ENCODE results near the gene SNRNP48. TPM values are rescaled to one million over a fixed set of nuclear protein-coding genes. Genes with fewer than 3 reads are reported as not detected.

The SNRNP48 gene
- total and polyA plus RNA-seq, 2 experiments from 2014 or later = 7.6 to 14.6 TPM

- 0% methylated on average over 2 of the region's 2 CpGs for WGBS (ENCODE audit: low lambda C conversion rate, missing lambda C conversion rate)
Measured at GRCh38 chr6:7578516-7578915, 11.5 kb upstream of the SNRNP48 start.

GRCh38 chr6:7578931-7579330 lies 11.1 kb upstream of the SNRNP48 start:
- H3K79me2 ChIP-seq = no peaks in the 10 kb centered on the region
- H3K4me3 ChIP-seq = no peak overlapping the region
- H3K27me3 ChIP-seq = no peaks in the 10 kb centered on the region
- WGBS (ENCODE audit: low lambda C conversion rate, missing lambda C conversion rate) = 95% methylated on average over 2 of the region's 2 CpGs
- peaks cover 9% of the 10 kb centered on the region for H3K36me3 ChIP-seq (replicated peaks; ENCODE audit: insufficient read depth, low read depth)
- H3K9me3 ChIP-seq (ENCODE audit: low read depth) = no peaks in the 10 kb centered on the region
- no peak overlapping the region for H3K4me2 ChIP-seq
- no peaks in the 10 kb centered on the region for H3K4me1 ChIP-seq (ENCODE audit: insufficient read depth)
- H3K9me2 ChIP-seq (replicated peaks; ENCODE audit: insufficient read depth) = no peaks in the 10 kb centered on the region
- TF ChIP-seq EZH2 (IDR thresholded peaks at IDR 0.05; ENCODE audit: borderline replicate concordance) = no peak
- H4K20me1 ChIP-seq (ENCODE audit: insufficient read depth, poor library complexity, severe bottlenecking) = no peaks in the 10 kb centered on the region
- H3K27ac ChIP-seq = no peak overlapping the region
- no peak overlapping the region for H2AFZ ChIP-seq
- DNase-seq (ENCODE audit: low spot score) = no peak

More at GRCh38 chr6:7578516-7578915, 11.5 kb upstream of the SNRNP48 start:
- DNase-seq (ENCODE audit: low spot score) = no peak
- no peaks in the 10 kb centered on the region for H3K27me3 ChIP-seq
- H3K4me1 ChIP-seq (ENCODE audit: insufficient read depth) = no peaks in the 10 kb centered on the region
- no peaks in the 10 kb centered on the region for H3K9me2 ChIP-seq (replicated peaks; ENCODE audit: insufficient read depth)
- no peak for TF ChIP-seq CTCF (IDR thresholded peaks at IDR 0.05; ENCODE audit: poor library complexity)
- TF ChIP-seq EZH2 (IDR thresholded peaks at IDR 0.05; ENCODE audit: borderline replicate concordance) = no peak
- no peak for TF ChIP-seq EZH2phosphoT487 (IDR thresholded peaks at IDR 0.05; ENCODE audit: low read depth, severe bottlenecking, unreplicated experiment)
- H3K9me3 ChIP-seq (ENCODE audit: low read depth) = no peaks in the 10 kb centered on the region
- H3K36me3 ChIP-seq (replicated peaks; ENCODE audit: insufficient read depth, low read depth) = peaks cover 9% of the 10 kb centered on the region
- no peak overlapping the region for H2AFZ ChIP-seq
- no peaks in the 10 kb centered on the region for H3K79me2 ChIP-seq
- no peaks in the 10 kb centered on the region for H4K20me1 ChIP-seq (ENCODE audit: insufficient read depth, poor library complexity, severe bottlenecking)
- no peak overlapping the region for H3K4me3 ChIP-seq
- no peak overlapping the region for H3K27ac ChIP-seq
- H3K4me2 ChIP-seq = no peak overlapping the region

- Histone ChIP-seq H3K9me3 (ENCODE audit: low read depth) (no peaks in the 10 kb centered on the region), H3K79me2 (no peaks in the 10 kb centered on the region), H3K27me3 (no peaks in the 10 kb centered on the region), H3K4me1 (ENCODE audit: insufficient read depth) (no peaks in the 10 kb centered on the region), H3K4me3 (no peak overlapping the region), H3K9me2 (replicated peaks; ENCODE audit: insufficient read depth) (no peaks in the 10 kb centered on the region), H3K36me3 (replicated peaks; ENCODE audit: insufficient read depth, low read depth) (peaks cover 9% of the 10 kb centered on the region), H2AFZ (no peak overlapping the region), H4K20me1 (ENCODE audit: insufficient read depth, poor library complexity, severe bottlenecking) (no peaks in the 10 kb centered on the region), H3K27ac (no peak overlapping the region), H3K4me2 (no peak overlapping the region)
- no peak for DNase-seq (ENCODE audit: low spot score)
- WGBS (ENCODE audit: low lambda C conversion rate, missing lambda C conversion rate) = 96% methylated on average over 9 of the region's 9 CpGs
- TF ChIP-seq CTCF (IDR thresholded peaks at IDR 0.05; ENCODE audit: poor library complexity) (no peak), EZH2phosphoT487 (IDR thresholded peaks at IDR 0.05; ENCODE audit: low read depth, severe bottlenecking, unreplicated experiment) (no peak), EZH2 (IDR thresholded peaks at IDR 0.05; ENCODE audit: borderline replicate concordance) (no peak)
Measured at GRCh38 chr6:7579851-7580250, 10.1 kb upstream of the SNRNP48 start.

- WGBS (ENCODE audit: low lambda C conversion rate, missing lambda C conversion rate) = 82% methylated on average over 13 of the region's 13 CpGs
- Histone ChIP-seq H3K27me3 (no peaks in the 10 kb centered on the region), H3K4me2 (no peak overlapping the region), H4K20me1 (ENCODE audit: insufficient read depth, poor library complexity, severe bottlenecking) (no peaks in the 10 kb centered on the region), H3K9me3 (ENCODE audit: low read depth) (no peaks in the 10 kb centered on the region), H2AFZ (no peak overlapping the region), H3K4me1 (ENCODE audit: insufficient read depth) (no peaks in the 10 kb centered on the region), H3K9me2 (replicated peaks; ENCODE audit: insufficient read depth) (no peaks in the 10 kb centered on the region), H3K79me2 (no peaks in the 10 kb centered on the region), H3K36me3 (replicated peaks; ENCODE audit: insufficient read depth, low read depth) (peaks cover 9% of the 10 kb centered on the region), H3K27ac (no peak overlapping the region), H3K4me3 (no peak overlapping the region)
- no peak for TF ChIP-seq EZH2phosphoT487 (IDR thresholded peaks at IDR 0.05; ENCODE audit: low read depth, severe bottlenecking, unreplicated experiment)
- no peak for TF ChIP-seq CTCF (IDR thresholded peaks at IDR 0.05; ENCODE audit: poor library complexity)
- TF ChIP-seq EZH2 (IDR thresholded peaks at IDR 0.05; ENCODE audit: borderline replicate concordance) = no peak
- no peak for DNase-seq (ENCODE audit: low spot score)
Measured at GRCh38 chr6:7580537-7580926, 9.5 kb upstream of the SNRNP48 start.
